Pancreas (tissue), 10 donors: ENCODE data around the gene MACROD2. TPM values are rescaled to one million over a fixed set of nuclear protein-coding genes. Genes with fewer than 3 reads are reported as not detected.

ENCODE experiments used
- ATAC-seq, 4 donors: fragments of 200-7000 bp; cut with Tn5 transposase; one replicate each; pipeline versions ENCODE4 v1.8.0 to v1.9.1; 2020; ENCODE audit warnings: mild to moderate bottlenecking in 4 of 4, moderate library complexity in 4 of 4
- DNase-seq, 6 donors: peaks; one replicate each; pipeline ENCODE4 v3.0.0-alpha.2; 2020
- FAIRE-seq: peaks from 2 replicates; lab custom pipeline; 2012; peaks lifted over from hg19 to GRCh38; lab: Jason Lieb, UNC
- H3K27ac ChIP-seq, 4 donors: fragments of 200-600 bp; sonication (generic); 1 replicate in 3 of 4; 2 replicates in 1 of 4; pipeline versions ENCODE4 v1.5.0 to v1.8.0; 2020
- H3K27me3 ChIP-seq, 4 donors: fragments of 200-600 bp; one replicate each; pipeline ENCODE4 v1.8.0; 2021
- H3K36me3 ChIP-seq, 3 donors: fragments of 200-600 bp; sonication (generic) in 1 of 3; one replicate each; pipeline versions ENCODE4 v1.5.0 to v1.8.0; 2020 to 2021
- H3K4me1 ChIP-seq, 3 donors: fragments of 200-600 bp; one replicate each; pipeline ENCODE4 v1.8.0; 2021
- H3K4me3 ChIP-seq, 4 donors: fragments of 200-600 bp; sonication (generic) in 2 of 4; one replicate each; pipeline versions ENCODE4 v1.5.0 to v1.8.0; 2020 to 2021
- H3K9me3 ChIP-seq, 4 donors: fragments of 200-600 bp; one replicate each; pipeline ENCODE4 v1.8.0; 2021
- CTCF ChIP-seq, 4 donors: fragments of 200-600 bp; sonication (generic) in 3 of 4; IDR thresholded peaks; one replicate each; pipeline versions ENCODE4 v1.5.0 to v1.8.0; 2021; ENCODE audit warnings: antibody characterized with exemption in 4 of 4
- WGBS, 2 donors: extraction: QIAGEN DNeasy Blood & Tissue Kit; methylation state at CpG; one replicate each; pipeline ENCODE4 v1.1.7; 2013; 5-methylcytosine and 5-hydroxymethylcytosine counted together
- intact Hi-C, 3 donors: fragments of 100-400 bp; cut with DNase I; formaldehyde crosslinking; loops; one replicate each; pipeline versions ENCODE4 v1.11.1 to v1.14.2; 2022
- polyA plus RNA-seq, 2 donors: library from polyadenylated mRNA; stranded (reverse); fragments of 200-250 nt; gene quantifications; one replicate each; pipeline ENCODE4 v1.2.3, GENCODE V29; 2013
- total RNA-seq, 6 donors: library from RNA; stranded (reverse); fragmentation: NEBNext Ultra II Directional in 4 of 6; extraction: Animal tissue kit (Norgen Biotek cat#: 25700) in 4 of 6; gene quantifications; one replicate each; pipeline versions ENCODE4 v1.2.1 to v1.2.4, GENCODE V29; 2021 to 2023
- donor health status: healthy with polysubstance abuse.
- donor health status: DM: no; HTN: no; CAD: no; lungs with moderate emphysema.
- donor health status: DM: no; HTN: no; CAD: no.
- donor health status: control.
- donor health status: control.
- donor health status: Bipolar disorder and iron deficiency.
- donor health status: DM: yes; HTN: yes; CAD: no.
- donor health status: DM: no; HTN: no; CAD: no.
- donor health status: DM: no; HTN: no; CAD: no.
- donor health status: DM: yes; HTN: yes; CAD: no.

Gene MACROD2
- total and polyA plus RNA-seq, 8 donors, result 1.7 to 4.9 (median 2.7) TPM

DNA sequence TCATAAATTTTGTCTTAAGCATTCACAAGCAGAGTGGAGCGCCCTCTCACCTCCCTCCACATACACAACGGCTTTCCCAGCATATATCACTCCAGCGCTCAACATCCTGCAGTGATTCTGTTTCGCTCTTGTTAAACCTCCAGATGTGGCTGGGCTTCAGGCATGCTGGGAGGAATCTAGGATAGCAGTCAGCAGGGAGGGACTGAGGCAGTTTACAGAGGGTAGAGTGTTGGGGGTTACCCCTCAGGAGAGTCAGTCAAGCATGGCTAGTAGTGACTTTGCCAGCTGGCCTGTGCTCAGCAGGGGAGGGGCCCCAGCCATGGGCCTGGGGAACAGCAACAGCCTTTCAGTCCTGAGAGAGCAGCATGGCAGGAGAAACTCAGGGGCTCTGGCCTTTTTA, 503.5 kb downstream of the MACROD2 start:
- Histone ChIP-seq H3K27ac (no peak overlapping the region), H3K4me1 (no peaks in the 10 kb centered on the region), H3K9me3 (no peaks in the 10 kb centered on the region), H3K27me3 (no peaks in the 10 kb centered on the region), H3K36me3 (no peaks in the 10 kb centered on the region), H3K4me3 (no peak overlapping the region)
- DNase-seq (peak in 1 of 6 donors; percentile 25), FAIRE-seq (no peak), ATAC-seq (no peak)
- intact Hi-C loops, result no loop called here
- TF ChIP-seq CTCF (IDR thresholded peaks at IDR 0.05), result no peak
- WGBS, 2 donors, result 92 to 96% methylated on average over 4 of the region's 4 CpGs

DNA sequence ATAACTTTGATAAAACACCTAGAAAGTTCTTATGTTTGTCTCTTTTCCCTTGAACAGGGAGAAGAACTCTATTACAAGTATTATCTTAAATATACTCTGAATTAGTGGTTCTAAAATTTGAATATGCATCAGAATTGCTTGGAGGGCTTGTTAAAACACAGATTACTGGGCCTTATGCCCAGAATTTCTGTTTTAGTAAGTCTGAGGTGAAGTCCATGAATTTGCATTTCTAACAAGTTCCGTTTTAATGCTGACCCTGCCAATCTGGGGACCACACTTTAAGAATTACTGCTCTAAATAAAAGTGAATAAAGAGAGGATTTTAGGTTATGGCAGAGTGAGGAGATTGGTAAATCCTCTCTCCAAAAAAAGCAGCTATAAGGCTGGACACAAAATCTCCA, 510.2 kb downstream of the MACROD2 start:
- Histone ChIP-seq H3K9me3 (no peaks in the 10 kb centered on the region), H3K36me3 (no peaks in the 10 kb centered on the region), H3K27me3 (no peaks in the 10 kb centered on the region), H3K27ac (no peak overlapping the region), H3K4me3 (no peak overlapping the region), H3K4me1 (no peaks in the 10 kb centered on the region)
- ATAC-seq (no peak), DNase-seq (no peak), FAIRE-seq (no peak)
- intact Hi-C loops, result no loop called here
- 90% methylated on average over 1 of the region's 1 CpG for WGBS, 2 donors
- TF ChIP-seq CTCF (IDR thresholded peaks at IDR 0.05), result no peak

- TF ChIP-seq CTCF (IDR thresholded peaks at IDR 0.05), result no peak
- no peaks in the 10 kb centered on the region for H3K36me3 ChIP-seq
- no peaks in the 10 kb centered on the region for H3K27me3 ChIP-seq
- WGBS, 2 donors, result 90 to 93% methylated on average over 2 of the region's 2 CpGs
- DNase-seq, result no peak
- no peaks in the 10 kb centered on the region for H3K9me3 ChIP-seq
- H3K27ac ChIP-seq, result no peak overlapping the region
- intact Hi-C loops, result no loop called here
- no peak overlapping the region for H3K4me3 ChIP-seq
- no peak for ATAC-seq
- peaks cover 0 to under 1% (median 0%) of the 10 kb centered on the region in 3 donors for H3K4me1 ChIP-seq
- no peak for FAIRE-seq
Measured at GRCh38 chr20:14507711-14508110, 512.4 kb downstream of the MACROD2 start.

DNA sequence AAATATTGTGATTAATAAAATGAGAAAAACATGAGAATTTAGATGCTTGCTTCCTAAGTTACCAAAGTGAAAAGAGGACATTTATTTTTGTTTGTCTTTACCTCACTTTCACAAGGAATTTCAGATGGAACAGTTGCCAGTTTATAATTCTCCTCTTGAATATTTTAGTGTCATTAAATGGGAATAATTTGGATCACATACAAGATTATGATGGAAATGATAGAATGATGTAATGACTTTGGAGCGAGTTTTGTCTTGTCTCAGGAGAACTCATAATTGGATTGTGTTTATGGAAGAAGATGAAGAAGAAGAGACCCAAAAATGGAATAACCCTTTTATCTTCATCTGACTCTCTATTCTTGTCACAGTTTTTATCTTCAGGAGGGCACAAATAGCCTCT, 515.0 kb downstream of the MACROD2 start:
- TF ChIP-seq CTCF (IDR thresholded peaks at IDR 0.05), result no peak
- H3K4me1 ChIP-seq, result peaks cover 0 to 4% (median 0%) of the 10 kb centered on the region in 3 donors
- H3K36me3 ChIP-seq, result no peaks in the 10 kb centered on the region
- no peaks in the 10 kb centered on the region for H3K9me3 ChIP-seq
- intact Hi-C loops, result no loop called here
- WGBS, 2 donors, result 81 to 84% methylated on average over 1 of the region's 1 CpG
- FAIRE-seq, result no peak
- no peak overlapping the region for H3K27ac ChIP-seq
- no peak overlapping the region for H3K4me3 ChIP-seq
- H3K27me3 ChIP-seq, result no peaks in the 10 kb centered on the region
- no peak for DNase-seq
- no peak for ATAC-seq

DNA sequence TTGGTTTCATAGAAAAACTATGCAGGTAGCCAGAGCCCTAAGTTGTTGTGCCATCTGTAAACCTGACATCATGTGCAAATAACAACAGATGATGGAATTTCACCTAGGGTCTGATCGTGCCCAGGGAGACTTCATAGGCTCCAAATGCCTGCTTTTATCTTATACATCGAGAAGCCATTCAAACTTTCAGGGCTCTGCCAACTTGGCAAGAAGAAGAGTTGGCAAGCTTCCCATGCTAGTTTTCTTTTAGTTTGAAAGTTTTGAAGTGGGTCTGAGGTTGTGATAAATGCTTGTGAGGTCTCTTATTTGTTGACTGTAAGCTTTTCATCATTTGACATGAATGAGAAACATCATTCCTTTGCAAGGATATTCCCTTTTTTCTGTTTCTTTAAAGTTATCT, 517.5 kb downstream of the MACROD2 start:
- Histone ChIP-seq H3K4me1 (peaks cover 0 to 4% (median 0%) of the 10 kb centered on the region in 3 donors), H3K4me3 (no peak overlapping the region), H3K36me3 (no peaks in the 10 kb centered on the region), H3K27me3 (no peaks in the 10 kb centered on the region), H3K27ac (no peak overlapping the region), H3K9me3 (no peaks in the 10 kb centered on the region)
- 0 to 1% methylated on average over 2 of the region's 2 CpGs for WGBS, 2 donors
- intact Hi-C loops, result no loop called here
- peak in 1 of 6 donors; percentile 10 for DNase-seq
- FAIRE-seq, result no peak
- ATAC-seq, result no peak
- no peak for TF ChIP-seq CTCF (IDR thresholded peaks at IDR 0.05)
